K562 (cell line): ENCODE results near the gene PDE4D. TPM values are rescaled to one million over a fixed set of nuclear protein-coding genes. Genes with fewer than 3 reads are reported as not detected.

Source experiments
- ATAC-seq: fragments of 200-7000 bp; cut with Tn5 transposase; 3 replicates; pipeline ENCODE4 v1.9.1; 2020; ENCODE audit warnings: moderate library complexity
- BruUV-seq: library from RNA; stranded (reverse); fragments of 400-500 nt; replicated peaks from 2 replicates; lab custom pipeline; 2021; lab: Mats Ljungman, UMichigan
- CTCF ChIA-PET: fragments of 300-600 bp; formaldehyde crosslinking; extraction: SDS; loops from one replicate; lab custom pipeline; 2021; ENCODE audit warnings: low intra/inter-chr PET ratio; lab: Yijun Ruan, JAX
- POLR2A ChIA-PET: fragments of 300-600, 350-650 bp; sonication (Branson Sonifier 250); formaldehyde crosslinking; extraction: SDS; loops from one replicate; lab custom pipeline; 2021; ENCODE audit warnings: antibody characterized with exemption, inconsistent platforms; lab: Yijun Ruan, JAX
- DNase-seq, 4 experiments: peaks; one replicate each; pipeline versions ENCODE4 v3.0.0 to v3.0.0-alpha.2; 2011 to 2018; ENCODE audit warnings: low spot score in 3 of 4, mixed read lengths in 3 of 4; ENCODE audit errors: extremely low read depth in 1 of 4
- FAIRE-seq: peaks from 2 replicates; lab custom pipeline; 2011; peaks lifted over from hg19 to GRCh38; lab: Jason Lieb, UNC
- H2AFZ ChIP-seq: 2 replicates; pipeline ENCODE4 v1.6.0; 2011; ENCODE audit warnings: low read depth, low read length, control low read depth, inconsistent platforms
- H3K27ac ChIP-seq: fragments of 200-600 bp; 3 replicates; pipeline ENCODE4 v1.8.0; 2011; ENCODE audit warnings: low read depth, mild to moderate bottlenecking, control low read depth, inconsistent platforms, low read length, moderate library complexity, mixed read lengths; ENCODE audit errors: extremely low read depth
- H3K27me3 ChIP-seq, 2 experiments: fragments of 300-600 bp in 1 of 2; 2 replicates in 1 of 2; 3 replicates in 1 of 2; pipeline versions ENCODE4 v1.6.0 to v1.8.0; 2011; ENCODE audit warnings: inconsistent platforms in 2 of 2, low read length in 2 of 2, mild to moderate bottlenecking in 1 of 2, mixed read lengths in 1 of 2, moderate library complexity in 1 of 2; ENCODE audit not compliant: control insufficient read depth in 2 of 2, insufficient read depth in 2 of 2
- H3K36me3 ChIP-seq: fragments of 300-600 bp; 3 replicates; pipeline ENCODE4 v1.8.0; 2011; ENCODE audit warnings: mild to moderate bottlenecking, low read length, inconsistent platforms; ENCODE audit not compliant: control insufficient read depth, insufficient read depth
- H3K4me1 ChIP-seq, 2 experiments: fragments of 200-600 bp in 1 of 2; replicated peaks in 1 of 2; 2 replicates in 1 of 2; 3 replicates in 1 of 2; pipeline versions ENCODE4 v1.5.1 to v1.8.0; 2011; ENCODE audit warnings: inconsistent platforms in 2 of 2, low read length in 2 of 2, mild to moderate bottlenecking in 1 of 2, mixed read lengths in 1 of 2, moderate library complexity in 1 of 2; ENCODE audit not compliant: control insufficient read depth in 2 of 2, insufficient read depth in 2 of 2
- H3K4me2 ChIP-seq: 2 replicates; pipeline ENCODE4 v1.6.1; 2011; ENCODE audit warnings: low read length, control low read depth, inconsistent platforms, mixed read lengths; ENCODE audit not compliant: insufficient read depth
- H3K4me3 ChIP-seq: fragments of 200-600 bp; sonication (generic), shearing (Covaris generic); 2 replicates; pipeline ENCODE4 v1.5.1; 2016; ENCODE audit warnings: control low read depth, inconsistent platforms
- H3K79me2 ChIP-seq: fragments of 200-600 bp; 3 replicates; pipeline ENCODE4 v1.8.0; 2011; ENCODE audit warnings: low read length, inconsistent platforms; ENCODE audit not compliant: control insufficient read depth, insufficient read depth
- H3K9ac ChIP-seq, 2 experiments: 2 replicates each; pipeline versions ENCODE4 v1.6.0 to v1.6.1; 2011; ENCODE audit warnings: low read depth in 2 of 2, low read length in 2 of 2, control low read depth in 1 of 2, inconsistent platforms in 1 of 2, mild to moderate bottlenecking in 1 of 2, mixed read lengths in 1 of 2; ENCODE audit not compliant: insufficient read depth in 1 of 2
- H3K9me1 ChIP-seq: one replicate; pipeline ENCODE4 v1.6.0; 2011; ENCODE audit warnings: inconsistent platforms, mild to moderate bottlenecking, low read length, moderate library complexity; ENCODE audit not compliant: control insufficient read depth, insufficient read depth
- H3K9me3 ChIP-seq: replicated peaks from 2 replicates; pipeline ENCODE4 v1.5.1; 2011; ENCODE audit warnings: low read depth, low read length, inconsistent platforms; ENCODE audit not compliant: control insufficient read depth, insufficient read depth
- H4K20me1 ChIP-seq: replicated peaks from 2 replicates; pipeline ENCODE4 v1.6.1; 2011; ENCODE audit warnings: low read length, inconsistent platforms, mixed read lengths; ENCODE audit not compliant: control insufficient read depth, insufficient read depth
- ARID1B ChIP-seq: fragments of 450-650 bp; IDR thresholded peaks from 2 replicates; pipeline ENCODE4 v1.6.1; 2016; ENCODE audit warnings: antibody characterized with exemption, mild to moderate bottlenecking, inconsistent platforms
- CHD1 ChIP-seq: fragments of 200-600 bp; sonication (generic); IDR thresholded peaks from one replicate; pipeline ENCODE4 v1.6.1; 2012; ENCODE audit warnings: mild to moderate bottlenecking, moderate library complexity, low read length, inconsistent platforms
- CREBBP ChIP-seq: IDR thresholded peaks from one replicate; pipeline ENCODE4 v1.6.1; 2012; ENCODE audit warnings: low read depth, mild to moderate bottlenecking, control low read depth, inconsistent platforms, low read length
- CSDE1 ChIP-seq, 2 experiments: fragments of 450-650 bp; IDR thresholded peaks; 2 replicates each; pipeline ENCODE4 v1.6.1; 2016; ENCODE audit warnings: mild to moderate bottlenecking in 1 of 2
- DNMT1 ChIP-seq: fragments of 450-650 bp; IDR thresholded peaks from 2 replicates; pipeline ENCODE4 v1.6.1; 2016; ENCODE audit warnings: antibody characterized with exemption, mild to moderate bottlenecking
- ETS2 ChIP-seq: IDR thresholded peaks from 2 replicates; pipeline ENCODE4 v1.6.1; 2016; ENCODE audit warnings: borderline replicate concordance, missing genetic modification characterization, mild to moderate bottlenecking, moderate library complexity, missing compliant biosample characterization; ENCODE audit not compliant: poor library complexity, severe bottlenecking
- GABPB2 ChIP-seq: fragments of 250-450 bp; sonication (Bioruptor Pico); conservative IDR thresholded peaks from 2 replicates; pipeline ENCODE4 v1.5.1; 2021; ENCODE audit warnings: mild to moderate bottlenecking
- HMBOX1 ChIP-seq: sonication (generic); IDR thresholded peaks from 2 replicates; pipeline ENCODE4 v1.6.1; 2016
- KLF13 ChIP-seq: fragments of 450-650 bp; IDR thresholded peaks from 2 replicates; pipeline ENCODE4 v1.6.1; 2016; ENCODE audit warnings: missing genetic modification characterization, low read depth, mild to moderate bottlenecking, missing compliant biosample characterization, moderate library complexity, borderline replicate concordance
- PCBP2 ChIP-seq: fragments of 200-400 bp; formaldehyde crosslinking; IDR thresholded peaks from 2 replicates; pipeline ENCODE4 v1.6.1; 2018; ENCODE audit warnings: low read length, low read depth, mild to moderate bottlenecking, moderate library complexity; ENCODE audit not compliant: poor library complexity, severe bottlenecking
- RHOXF2B ChIP-seq: fragments of 250-450 bp; sonication (Bioruptor Pico); conservative IDR thresholded peaks from 2 replicates; pipeline ENCODE4 v1.5.1; 2021
- RUNX1 ChIP-seq: sonication (generic); IDR thresholded peaks from 2 replicates; pipeline ENCODE4 v1.6.1; 2016; ENCODE audit warnings: antibody characterized with exemption, low read depth
- SMAD4 ChIP-seq: fragments of 250-450 bp; sonication (Bioruptor Pico); conservative IDR thresholded peaks from 2 replicates; pipeline ENCODE4 v1.8.0; 2021; ENCODE audit warnings: inconsistent platforms, mild to moderate bottlenecking, moderate library complexity
- SMARCE1 ChIP-seq: fragments of 450-650 bp; IDR thresholded peaks from 2 replicates; pipeline ENCODE4 v1.7.1; 2016; ENCODE audit warnings: mild to moderate bottlenecking
- SRSF7 ChIP-seq: fragments of 200-400 bp; formaldehyde crosslinking; optimal IDR thresholded peaks from 2 replicates; pipeline ENCODE3; 2017; ENCODE audit warnings: mild to moderate bottlenecking, low read depth, low read length
- SRSF9 ChIP-seq: fragments of 200-400 bp; formaldehyde crosslinking; IDR thresholded peaks from 2 replicates; pipeline ENCODE4 v1.6.1; 2017; ENCODE audit warnings: low read depth, low read length, borderline replicate concordance
- ZBTB1 ChIP-seq: sonication (generic); formaldehyde crosslinking; IDR thresholded peaks from 2 replicates; pipeline ENCODE4 v1.8.1; 2023; ENCODE audit warnings: missing genetic modification reagents, low read depth, mild to moderate bottlenecking, borderline replicate concordance
- ZBTB8A ChIP-seq: fragments of 450-650 bp; IDR thresholded peaks from 2 replicates; pipeline ENCODE4 v1.6.1; 2018; ENCODE audit warnings: mild to moderate bottlenecking, moderate library complexity; ENCODE audit not compliant: partially characterized antibody
- ZNF311 ChIP-seq: fragments of 250-450 bp; sonication (Bioruptor Pico); IDR thresholded peaks from 2 replicates; pipeline ENCODE4 v1.4.0; 2020; ENCODE audit warnings: mild to moderate bottlenecking, moderate library complexity
- ZNF408 ChIP-seq: fragments of 250-450 bp; sonication (Bioruptor Pico); IDR thresholded peaks from 2 replicates; pipeline ENCODE4 v1.4.0; 2020; ENCODE audit warnings: low read depth, mild to moderate bottlenecking, moderate library complexity
- ZNF511 ChIP-seq: sonication (generic); formaldehyde crosslinking; IDR thresholded peaks from 2 replicates; pipeline ENCODE4 v1.8.0; 2022; ENCODE audit warnings: mild to moderate bottlenecking, missing genetic modification reagents
- WGBS: fragments of 100-300 bp; shearing (Covaris generic); methylation state at CpG from one replicate; pipeline ENCODE4 v1.1.6; 2016; ENCODE audit warnings: low coverage, mixed read lengths; ENCODE audit not compliant: insufficient coverage; ENCODE audit errors: missing lambda C conversion rate; 5-methylcytosine and 5-hydroxymethylcytosine counted together
- in situ Hi-C: fragments of 300-500 bp; cut with MboI; formaldehyde crosslinking; loops from 4 replicates; pipeline ENCODE4 v1.15.0; 2018; ENCODE audit warnings: inconsistent platforms, mixed read lengths
- intact Hi-C: fragments of 100-400 bp; cut with micrococcal nuclease; formaldehyde crosslinking; loops from 2 replicates; pipeline ENCODE4 v1.14.2; 2022
- polyA plus RNA-seq, 8 experiments: library from polyadenylated mRNA; depleted of rRNA in 4 of 8; stranded (reverse) in 5 of 8; unstranded in 3 of 8; fragments of >200 nt; fragmentation: Nextera tagmentation in 2 of 8; fragmentation: Illumina TruSeq in 1 of 8; extraction: Ambion mirVana in 2 of 8; extraction: Trizol in 1 of 8; gene quantifications; 2 replicates each; pipeline versions ENCODE4 v1.2.1 to v1.2.3, GENCODE V29; 2011 to 2014; ENCODE audit warnings: inconsistent platforms in 1 of 8, missing spikeins in 1 of 8
- total RNA-seq, 7 experiments: library from RNA; depleted of rRNA in 6 of 7; stranded (reverse); fragments of >200 nt in 6 of 7; fragmentation: Illumina TruSeq in 2 of 7; extraction: Trizol in 2 of 7; gene quantifications; 2 replicates each; pipeline versions ENCODE4 v1.2.1 to v1.2.3, GENCODE V29; 2011 to 2021; ENCODE audit warnings: low replicate concordance in 1 of 7
- TF ChIP-seq, protein P1 (sequence below): fragments of 250-450 bp; sonication (Bioruptor Pico); IDR thresholded peaks from 2 replicates; pipeline ENCODE4 v1.5.0; 2021

Gene PDE4D
- total and polyA plus RNA-seq, 9 of the 15 experiments (the other 6 are each of a cell fraction or from before 2014, with no cell fraction given) = 0.04 to 0.46 (median 0.13) TPM

DNA sequence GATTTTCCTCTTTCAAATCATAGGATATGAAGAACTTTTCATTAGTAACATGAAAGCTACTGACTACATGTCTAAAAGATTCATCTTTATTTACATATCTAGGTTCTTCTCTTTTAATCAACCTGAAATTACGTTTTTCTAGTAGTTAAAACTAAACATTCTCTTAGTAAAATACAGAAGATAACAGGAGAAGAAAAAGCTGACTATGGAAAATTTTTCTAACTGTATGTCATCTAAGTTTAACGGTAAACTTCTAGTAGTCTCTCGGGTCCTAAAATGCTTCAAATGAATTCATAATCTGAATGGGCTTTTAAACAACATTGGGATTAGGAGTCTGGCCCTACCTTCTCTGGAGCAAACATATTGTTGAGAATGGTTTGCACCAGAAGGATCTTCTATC is 151.9 kb downstream of the PDE4D start (continued):
- TF ChIP-seq, protein P1, sequence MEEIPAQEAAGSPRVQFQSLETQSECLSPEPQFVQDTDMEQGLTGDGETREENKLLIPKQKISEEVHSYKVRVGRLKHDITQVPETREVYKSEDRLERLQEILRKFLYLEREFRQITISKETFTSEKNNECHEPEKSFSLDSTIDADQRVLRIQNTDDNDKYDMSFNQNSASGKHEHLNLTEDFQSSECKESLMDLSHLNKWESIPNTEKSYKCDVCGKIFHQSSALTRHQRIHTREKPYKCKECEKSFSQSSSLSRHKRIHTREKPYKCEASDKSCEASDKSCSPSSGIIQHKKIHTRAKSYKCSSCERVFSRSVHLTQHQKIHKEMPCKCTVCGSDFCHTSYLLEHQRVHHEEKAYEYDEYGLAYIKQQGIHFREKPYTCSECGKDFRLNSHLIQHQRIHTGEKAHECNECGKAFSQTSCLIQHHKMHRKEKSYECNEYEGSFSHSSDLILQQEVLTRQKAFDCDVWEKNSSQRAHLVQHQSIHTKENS (CRISPR knock-in tag) = no peak
- TF ChIP-seq ZNF511 (CRISPR knock-in tag) (no peak), ETS2 (tag) (no peak)

DNA sequence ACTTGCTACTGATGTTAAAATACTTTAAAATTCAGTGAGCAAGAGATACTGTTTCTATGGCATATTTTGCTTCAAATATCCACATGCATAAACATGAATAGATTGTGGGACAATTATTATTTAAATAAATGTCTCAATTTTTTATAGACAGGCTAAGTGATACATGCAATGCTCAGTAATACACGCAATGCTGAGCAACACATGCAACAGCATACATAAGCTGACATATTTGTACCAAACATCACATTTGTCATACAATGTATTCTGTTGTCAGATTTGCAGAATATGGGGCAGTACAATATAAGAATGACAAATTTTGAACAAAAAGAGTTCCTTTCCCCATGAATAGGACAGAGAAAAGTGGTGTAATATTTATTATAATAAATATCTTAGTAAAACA is 155.5 kb downstream of the PDE4D start:
- no peak for FAIRE-seq

More for the DNA sequence above, 155.5 kb downstream of the PDE4D start:
- in situ Hi-C loops (no loop called here), intact Hi-C loops (no loop called here)
- Histone ChIP-seq H3K9me1 (no peaks in the 10 kb centered on the region), H3K4me1 (no peaks in the 10 kb centered on the region), H3K4me2 (no peak overlapping the region), H2AFZ (no peak overlapping the region), H3K9me3 (no peaks in the 10 kb centered on the region), H3K79me2 (no peaks in the 10 kb centered on the region), H3K9ac (no peak overlapping the region), H3K27ac (no peak overlapping the region), H3K27me3 (no peaks in the 10 kb centered on the region), H3K36me3 (no peaks in the 10 kb centered on the region), H3K4me3 (no peak overlapping the region), H4K20me1 (no peaks in the 10 kb centered on the region)
- BruUV-seq = no TSS peak
- 0% methylated on average over 1 of the region's 1 CpG for WGBS
- ChIA-PET POLR2A (no interaction called here), CTCF (no interaction called here)
- TF ChIP-seq ZBTB8A (no peak), ZNF311 (CRISPR knock-in tag) (no peak), CREBBP (no peak), SMAD4 (CRISPR knock-in tag) (no peak), ARID1B (no peak), DNMT1 (no peak), PCBP2 (no peak), KLF13 (tag) (no peak), CSDE1 (IDR thresholded peaks at IDR 0.05) (no peak), HMBOX1 (no peak), SRSF9 (no peak), SMARCE1 (no peak), GABPB2 (CRISPR knock-in tag) (no peak), ZNF408 (no peak), CHD1 (no peak), RHOXF2B (CRISPR knock-in tag) (no peak), RUNX1 (no peak), SRSF7 (no peak), ZBTB1 (no peak)
- ATAC-seq (no peak), DNase-seq (no peak)
